ENCODE results near the gene AARS1. TPM values are rescaled to one million over a fixed set of nuclear protein-coding genes. Genes with fewer than 3 reads are reported as not detected.
"Not testable (repeated sequence)": the region's sequence is repeated elsewhere in the genome, so short reads cannot be mapped to it uniquely, and the experiment has no call there.

AARS1 gene
- polyA plus RNA-seq, 1 donor (not counting 4 experiments of a cell fraction or from before 2014, with no cell fraction given), result 83.7 TPM

- no peaks in the 10 kb centered on the region for H3K9me3 ChIP-seq (ENCODE audit: control insufficient read depth, low read depth, low read length)
- DNase-seq (ENCODE audit: low read depth, low spot score), result no peak
- dilution Hi-C loops (cut with MboI; ENCODE audit: extremely low pct_ligation_motif_present, low sequenced_read_pairs), result no loop called here
Observed at GRCh38 chr16:70294385-70295025, 5.2 kb upstream of the AARS1 start.

GRCh38 chr16:70292148-70292547, 2.8 kb upstream of the AARS1 start:
- H3K4me3 ChIP-seq (ENCODE audit: control insufficient read depth in 2 of 3, extremely low read depth in 1 of 3, insufficient read depth in 2 of 3, low read depth in 1 of 3, low read length in 3 of 3); H2AFZ ChIP-seq (ENCODE audit: control insufficient read depth, low read length); FAIRE-seq; DNase-seq (ENCODE audit: low read depth, low spot score); dilution Hi-C loops (cut with MboI; ENCODE audit: extremely low pct_ligation_motif_present, low sequenced_read_pairs); H4K20me1 ChIP-seq (ENCODE audit: control insufficient read depth, extremely low read depth, insufficient read depth, low read length); H3K4me2 ChIP-seq (ENCODE audit: control insufficient read depth, extremely low read depth, insufficient read depth, low read depth, low read length); H3K36me3 ChIP-seq (ENCODE audit: control insufficient read depth in 2 of 2, extremely low read depth in 1 of 2, insufficient read depth in 2 of 2, low read length in 2 of 2); H3K9ac ChIP-seq (ENCODE audit: control insufficient read depth, extremely low read depth, insufficient read depth, low read length); H3K27ac ChIP-seq (ENCODE audit: control insufficient read depth, insufficient read depth, low read length); H3K9me3 ChIP-seq (ENCODE audit: control insufficient read depth, low read depth, low read length); H3K4me1 ChIP-seq (ENCODE audit: control insufficient read depth, extremely low read depth, insufficient read depth, low read length); H3K9me1 ChIP-seq (ENCODE audit: control insufficient read depth, extremely low read depth, insufficient read depth, low read length); H3K27me3 ChIP-seq (ENCODE audit: control insufficient read depth, extremely low read depth, insufficient read depth, low read length): not testable (repeated sequence)
- peaks cover 21% of the 10 kb centered on the region for H3K79me2 ChIP-seq (ENCODE audit: control insufficient read depth, insufficient read depth, low read length)

More at GRCh38 chr16:70294385-70295025, 5.2 kb upstream of the AARS1 start:
- H3K27ac ChIP-seq (ENCODE audit: control insufficient read depth, insufficient read depth, low read length), result no peak overlapping the region
- H3K4me3 ChIP-seq (ENCODE audit: control insufficient read depth in 2 of 3, extremely low read depth in 1 of 3, insufficient read depth in 2 of 3, low read depth in 1 of 3, low read length in 3 of 3), result no peak overlapping the region
- H4K20me1 ChIP-seq (ENCODE audit: control insufficient read depth, extremely low read depth, insufficient read depth, low read length), result no peaks in the 10 kb centered on the region
- H3K36me3 ChIP-seq (ENCODE audit: control insufficient read depth in 2 of 2, extremely low read depth in 1 of 2, insufficient read depth in 2 of 2, low read length in 2 of 2), result no peaks in the 10 kb centered on the region
- peaks cover 2% of the 10 kb centered on the region for H3K79me2 ChIP-seq (ENCODE audit: control insufficient read depth, insufficient read depth, low read length)
- TF ChIP-seq EZH2 (IDR thresholded peaks at IDR 0.05; ENCODE audit: low read length), result no peak
- TF ChIP-seq CTCF (optimal IDR thresholded peaks at IDR 0.05 in 1 of 3, IDR thresholded peaks at IDR 0.05 in 1 of 3, conservative IDR thresholded peaks at IDR 0.05 in 1 of 3; ENCODE audit: extremely low read depth in 1 of 3, insufficient read depth in 2 of 3, low read length in 3 of 3), result no peak
- H3K4me2 ChIP-seq (ENCODE audit: control insufficient read depth, extremely low read depth, insufficient read depth, low read depth, low read length), result no peak overlapping the region
- H3K27me3 ChIP-seq (ENCODE audit: control insufficient read depth, extremely low read depth, insufficient read depth, low read length), result no peaks in the 10 kb centered on the region
- H2AFZ ChIP-seq (ENCODE audit: control insufficient read depth, low read length), result no peak overlapping the region
- no peaks in the 10 kb centered on the region for H3K9me1 ChIP-seq (ENCODE audit: control insufficient read depth, extremely low read depth, insufficient read depth, low read length)
- no peak overlapping the region for H3K9ac ChIP-seq (ENCODE audit: control insufficient read depth, extremely low read depth, insufficient read depth, low read length)
- FAIRE-seq, result no peak
- peaks cover 11% of the 10 kb centered on the region for H3K4me1 ChIP-seq (ENCODE audit: control insufficient read depth, extremely low read depth, insufficient read depth, low read length)

Data from keratinocyte (primary cell).